HepG2 (cell line): ENCODE results near the gene ZFHX3. TPM values are rescaled to one million over a fixed set of nuclear protein-coding genes. Genes with fewer than 3 reads are reported as not detected.

Source experiments
- MTF2 ChIP-seq: sonication (generic); formaldehyde crosslinking; IDR thresholded peaks from 2 replicates; pipeline ENCODE4 v1.5.0; 2020; ENCODE audit warnings: missing genetic modification reagents, borderline replicate concordance
- ZNF446 ChIP-seq: sonication (generic); formaldehyde crosslinking; IDR thresholded peaks from 2 replicates; pipeline ENCODE4 v1.5.0; 2020; ENCODE audit warnings: mild to moderate bottlenecking, missing genetic modification reagents
- polyA plus RNA-seq, 8 experiments: library from polyadenylated mRNA; depleted of rRNA in 3 of 8; stranded (reverse) in 7 of 8; unstranded in 1 of 8; fragments of >200 nt; fragmentation: Illumina TruSeq in 4 of 8; extraction: Trizol in 4 of 8; gene quantifications; 2 replicates each; pipeline versions ENCODE4 v1.2.1 to v1.2.3, GENCODE V29; 2011 to 2016; ENCODE audit warnings: low read depth in 4 of 8, missing spikeins in 1 of 8, mixed read lengths in 1 of 8; ENCODE audit not compliant: insufficient read depth in 1 of 8
- total RNA-seq, 5 experiments: library from RNA; depleted of rRNA; stranded (reverse); fragments of >200 nt; fragmentation: Illumina TruSeq; extraction: Trizol; gene quantifications; 2 replicates each; pipeline ENCODE4 v1.2.3, GENCODE V29; 2016; ENCODE audit warnings: low read depth in 1 of 5
- TF ChIP-seq, protein P1 (sequence below), 2 experiments: sonication (generic) in 1 of 2; formaldehyde crosslinking in 1 of 2; IDR thresholded peaks; 2 replicates each; pipeline versions ENCODE4 v1.4.0 to v1.6.1; 2016 to 2020; ENCODE audit warnings: borderline replicate concordance in 1 of 2, low read depth in 1 of 2, mild to moderate bottlenecking in 1 of 2, missing genetic modification reagents in 1 of 2
- TF ChIP-seq, protein P2 (sequence below): sonication (generic); formaldehyde crosslinking; IDR thresholded peaks from 2 replicates; pipeline ENCODE4 v1.4.0; 2020; ENCODE audit warnings: missing genetic modification reagents, borderline replicate concordance
- TF ChIP-seq, protein P3 (sequence below): sonication (generic); formaldehyde crosslinking; IDR thresholded peaks from 2 replicates; pipeline ENCODE4 v1.4.0; 2020; ENCODE audit warnings: mild to moderate bottlenecking, missing genetic modification reagents
- TF ChIP-seq, protein P4 (sequence below): sonication (generic); formaldehyde crosslinking; IDR thresholded peaks from 2 replicates; pipeline ENCODE4 v1.4.0; 2020; ENCODE audit warnings: missing genetic modification reagents

The ZFHX3 gene
- total and polyA plus RNA-seq, 2 of the 13 experiments (the other 11 are each of a cell fraction or from before 2014, with no cell fraction given) = 5.0 to 6.0 TPM

DNA sequence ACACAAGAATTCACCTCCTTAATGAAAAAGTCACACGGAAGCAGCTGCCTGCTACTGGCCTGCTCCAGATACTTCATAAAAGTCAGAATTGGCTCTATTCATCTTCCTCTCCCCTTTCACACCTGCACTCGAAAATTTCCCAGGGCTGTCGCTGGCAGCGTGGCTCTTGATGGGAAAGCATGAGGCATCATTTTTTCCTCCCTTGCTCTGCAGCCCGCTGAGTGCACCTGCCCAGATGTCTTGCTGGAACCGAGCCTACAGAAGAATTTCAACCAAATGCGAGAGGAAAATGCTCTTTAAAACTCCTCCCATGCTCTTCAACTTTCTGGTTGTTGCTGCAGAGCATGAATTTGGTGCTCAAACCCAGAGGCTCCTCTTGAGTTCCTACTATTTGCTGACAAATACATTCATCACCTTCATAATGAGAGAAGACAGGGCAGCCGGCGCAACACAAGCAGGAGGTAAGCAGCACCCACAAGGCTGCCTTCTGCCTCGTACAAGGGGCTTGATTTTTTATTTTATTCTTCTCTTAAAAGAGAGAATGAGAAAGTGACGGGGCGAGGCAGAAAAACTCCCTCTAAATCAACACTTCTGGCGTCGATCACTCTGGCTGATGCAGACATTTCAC lies 146.8 kb downstream of the ZFHX3 start (continued):
- TF ChIP-seq ZNF446 (CRISPR knock-in tag) = no peak
- TF ChIP-seq, protein P1, sequence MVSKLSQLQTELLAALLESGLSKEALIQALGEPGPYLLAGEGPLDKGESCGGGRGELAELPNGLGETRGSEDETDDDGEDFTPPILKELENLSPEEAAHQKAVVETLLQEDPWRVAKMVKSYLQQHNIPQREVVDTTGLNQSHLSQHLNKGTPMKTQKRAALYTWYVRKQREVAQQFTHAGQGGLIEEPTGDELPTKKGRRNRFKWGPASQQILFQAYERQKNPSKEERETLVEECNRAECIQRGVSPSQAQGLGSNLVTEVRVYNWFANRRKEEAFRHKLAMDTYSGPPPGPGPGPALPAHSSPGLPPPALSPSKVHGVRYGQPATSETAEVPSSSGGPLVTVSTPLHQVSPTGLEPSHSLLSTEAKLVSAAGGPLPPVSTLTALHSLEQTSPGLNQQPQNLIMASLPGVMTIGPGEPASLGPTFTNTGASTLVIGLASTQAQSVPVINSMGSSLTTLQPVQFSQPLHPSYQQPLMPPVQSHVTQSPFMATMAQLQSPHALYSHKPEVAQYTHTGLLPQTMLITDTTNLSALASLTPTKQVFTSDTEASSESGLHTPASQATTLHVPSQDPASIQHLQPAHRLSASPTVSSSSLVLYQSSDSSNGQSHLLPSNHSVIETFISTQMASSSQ (IDR thresholded peaks at IDR 0.05; ENCODE audit: low read depth) = no peak
- TF ChIP-seq, protein P1 (CRISPR knock-in tag; IDR thresholded peaks at IDR 0.05; ENCODE audit: borderline replicate concordance) = no peak
- TF ChIP-seq, protein P2, sequence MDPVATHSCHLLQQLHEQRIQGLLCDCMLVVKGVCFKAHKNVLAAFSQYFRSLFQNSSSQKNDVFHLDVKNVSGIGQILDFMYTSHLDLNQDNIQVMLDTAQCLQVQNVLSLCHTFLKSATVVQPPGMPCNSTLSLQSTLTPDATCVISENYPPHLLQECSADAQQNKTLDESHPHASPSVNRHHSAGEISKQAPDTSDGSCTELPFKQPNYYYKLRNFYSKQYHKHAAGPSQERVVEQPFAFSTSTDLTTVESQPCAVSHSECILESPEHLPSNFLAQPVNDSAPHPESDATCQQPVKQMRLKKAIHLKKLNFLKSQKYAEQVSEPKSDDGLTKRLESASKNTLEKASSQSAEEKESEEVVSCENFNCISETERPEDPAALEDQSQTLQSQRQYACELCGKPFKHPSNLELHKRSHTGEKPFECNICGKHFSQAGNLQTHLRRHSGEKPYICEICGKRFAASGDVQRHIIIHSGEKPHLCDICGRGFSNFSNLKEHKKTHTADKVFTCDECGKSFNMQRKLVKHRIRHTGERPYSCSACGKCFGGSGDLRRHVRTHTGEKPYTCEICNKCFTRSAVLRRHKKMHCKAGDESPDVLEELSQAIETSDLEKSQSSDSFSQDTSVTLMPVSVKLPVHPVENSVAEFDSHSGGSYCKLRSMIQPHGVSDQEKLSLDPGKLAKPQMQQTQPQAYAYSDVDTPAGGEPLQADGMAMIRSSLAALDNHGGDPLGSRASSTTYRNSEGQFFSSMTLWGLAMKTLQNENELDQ (CRISPR knock-in tag) = no peak
- TF ChIP-seq, protein P3, sequence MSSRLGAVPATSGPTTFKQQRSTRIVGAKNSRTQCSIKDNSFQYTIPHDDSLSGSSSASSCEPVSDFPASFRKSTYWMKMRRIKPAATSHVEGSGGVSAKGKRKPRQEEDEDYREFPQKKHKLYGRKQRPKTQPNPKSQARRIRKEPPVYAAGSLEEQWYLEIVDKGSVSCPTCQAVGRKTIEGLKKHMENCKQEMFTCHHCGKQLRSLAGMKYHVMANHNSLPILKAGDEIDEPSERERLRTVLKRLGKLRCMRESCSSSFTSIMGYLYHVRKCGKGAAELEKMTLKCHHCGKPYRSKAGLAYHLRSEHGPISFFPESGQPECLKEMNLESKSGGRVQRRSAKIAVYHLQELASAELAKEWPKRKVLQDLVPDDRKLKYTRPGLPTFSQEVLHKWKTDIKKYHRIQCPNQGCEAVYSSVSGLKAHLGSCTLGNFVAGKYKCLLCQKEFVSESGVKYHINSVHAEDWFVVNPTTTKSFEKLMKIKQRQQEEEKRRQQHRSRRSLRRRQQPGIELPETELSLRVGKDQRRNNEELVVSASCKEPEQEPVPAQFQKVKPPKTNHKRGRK (CRISPR knock-in tag) = no peak
- TF ChIP-seq, protein P4, sequence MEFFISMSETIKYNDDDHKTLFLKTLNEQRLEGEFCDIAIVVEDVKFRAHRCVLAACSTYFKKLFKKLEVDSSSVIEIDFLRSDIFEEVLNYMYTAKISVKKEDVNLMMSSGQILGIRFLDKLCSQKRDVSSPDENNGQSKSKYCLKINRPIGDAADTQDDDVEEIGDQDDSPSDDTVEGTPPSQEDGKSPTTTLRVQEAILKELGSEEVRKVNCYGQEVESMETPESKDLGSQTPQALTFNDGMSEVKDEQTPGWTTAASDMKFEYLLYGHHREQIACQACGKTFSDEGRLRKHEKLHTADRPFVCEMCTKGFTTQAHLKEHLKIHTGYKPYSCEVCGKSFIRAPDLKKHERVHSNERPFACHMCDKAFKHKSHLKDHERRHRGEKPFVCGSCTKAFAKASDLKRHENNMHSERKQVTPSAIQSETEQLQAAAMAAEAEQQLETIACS (CRISPR knock-in tag) = no peak
- no peak for TF ChIP-seq MTF2 (CRISPR knock-in tag)
